H1 (cell line): Measurements from ENCODE around the gene UNC13D.
"Not testable (repeated sequence)": the region's sequence is repeated elsewhere in the genome, so short reads cannot be mapped to it uniquely, and the experiment has no call there.

ENCODE experiments used
- CTBP2 ChIP-seq: IDR thresholded peaks from 2 replicates; pipeline ENCODE4 v1.7.0; 2011; ENCODE audit warnings: borderline replicate concordance, mild to moderate bottlenecking, moderate library complexity, mixed read lengths, low read length; ENCODE audit not compliant: insufficient read depth, insufficient read length
- EZH2 ChIP-seq: fragments of 200-600 bp; sonication (generic); IDR thresholded peaks from 2 replicates; pipeline ENCODE4 v1.7.1; 2012; ENCODE audit warnings: low read depth, mild to moderate bottlenecking, moderate library complexity, low read length, inconsistent platforms; ENCODE audit not compliant: severe bottlenecking
- FOSL1 ChIP-seq: IDR thresholded peaks from 2 replicates; pipeline ENCODE4 v1.6.1; 2011; ENCODE audit warnings: mild to moderate bottlenecking, low read depth, low read length, moderate library complexity; ENCODE audit not compliant: insufficient read depth
- POLR2A ChIP-seq, 2 experiments: IDR thresholded peaks; 1 replicate in 1 of 2; 2 replicates in 1 of 2; pipeline ENCODE4 v1.6.1; 2011; ENCODE audit warnings: low read depth in 2 of 2, low read length in 2 of 2, mild to moderate bottlenecking in 2 of 2; ENCODE audit errors: control extremely low read depth in 1 of 2
- SIN3A ChIP-seq, 2 experiments: IDR thresholded peaks in 1 of 2; conservative IDR thresholded peaks in 1 of 2; 2 replicates each; pipeline ENCODE4 v1.6.1; 2011 to 2012; ENCODE audit warnings: low read length in 2 of 2, improper control_type of control experiment in 1 of 2, low read depth in 1 of 2, mild to moderate bottlenecking in 1 of 2
- TAF1 ChIP-seq: IDR thresholded peaks from 2 replicates; pipeline ENCODE4 v1.6.1; 2011; ENCODE audit warnings: mild to moderate bottlenecking, low read depth, low read length
- YY1 ChIP-seq: IDR thresholded peaks from 2 replicates; pipeline ENCODE4 v1.6.1; 2011; ENCODE audit warnings: low read depth, mild to moderate bottlenecking, low read length
- TF ChIP-seq, protein P1 (sequence below), 3 experiments: IDR thresholded peaks; 1 replicate in 2 of 3; 2 replicates in 1 of 3; pipeline versions ENCODE4 v1.5.1 to v1.6.1; 2011; ENCODE audit warnings: low read length in 3 of 3, mild to moderate bottlenecking in 3 of 3, inconsistent platforms in 2 of 3, low read depth in 1 of 3, moderate library complexity in 1 of 3; ENCODE audit not compliant: insufficient read depth in 1 of 3; ENCODE audit errors: control extremely low read depth in 1 of 3

DNA sequence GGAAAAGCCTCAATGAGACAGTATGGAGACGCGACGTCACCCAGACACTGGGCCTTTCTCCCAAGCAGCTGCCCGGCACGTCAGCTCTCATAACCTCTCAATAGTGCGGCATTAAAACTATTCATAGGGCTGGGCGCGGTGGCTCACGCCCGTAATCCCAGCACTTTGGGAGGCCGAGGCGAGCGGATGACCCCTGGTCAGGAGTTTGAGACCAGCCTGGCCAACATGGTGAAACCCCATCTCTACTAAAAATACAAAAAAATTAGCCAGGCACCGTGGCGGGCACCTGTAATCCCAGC, 7.4 kb upstream of the UNC13D start:
- TF ChIP-seq FOSL1; YY1; SIN3A (conservative IDR thresholded peaks at IDR 0.05 in 1 of 2, IDR thresholded peaks at IDR 0.05 in 1 of 2; ENCODE audit: low read depth in 1 of 2, low read length in 2 of 2); CTBP2; EZH2; TAF1; POLR2A (IDR thresholded peaks at IDR 0.05; ENCODE audit: control extremely low read depth in 1 of 2, low read depth in 2 of 2, low read length in 2 of 2): not testable (repeated sequence)
- TF ChIP-seq, protein P1, sequence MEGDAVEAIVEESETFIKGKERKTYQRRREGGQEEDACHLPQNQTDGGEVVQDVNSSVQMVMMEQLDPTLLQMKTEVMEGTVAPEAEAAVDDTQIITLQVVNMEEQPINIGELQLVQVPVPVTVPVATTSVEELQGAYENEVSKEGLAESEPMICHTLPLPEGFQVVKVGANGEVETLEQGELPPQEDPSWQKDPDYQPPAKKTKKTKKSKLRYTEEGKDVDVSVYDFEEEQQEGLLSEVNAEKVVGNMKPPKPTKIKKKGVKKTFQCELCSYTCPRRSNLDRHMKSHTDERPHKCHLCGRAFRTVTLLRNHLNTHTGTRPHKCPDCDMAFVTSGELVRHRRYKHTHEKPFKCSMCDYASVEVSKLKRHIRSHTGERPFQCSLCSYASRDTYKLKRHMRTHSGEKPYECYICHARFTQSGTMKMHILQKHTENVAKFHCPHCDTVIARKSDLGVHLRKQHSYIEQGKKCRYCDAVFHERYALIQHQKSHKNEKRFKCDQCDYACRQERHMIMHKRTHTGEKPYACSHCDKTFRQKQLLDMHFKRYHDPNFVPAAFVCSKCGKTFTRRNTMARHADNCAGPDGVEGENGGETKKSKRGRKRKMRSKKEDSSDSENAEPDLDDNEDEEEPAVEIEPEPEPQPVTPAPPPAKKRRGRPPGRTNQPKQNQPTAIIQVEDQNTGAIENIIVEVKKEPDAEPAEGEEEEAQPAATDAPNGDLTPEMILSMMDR (IDR thresholded peaks at IDR 0.05; ENCODE audit: control extremely low read depth in 1 of 3, insufficient read depth in 1 of 3, low read depth in 1 of 3, low read length in 3 of 3), result not testable (repeated sequence)
